ENCODE measurements around the gene LRRC25.
"Not testable (repeated sequence)": the region's sequence is repeated elsewhere in the genome, so short reads cannot be mapped to it uniquely, and the experiment has no call there.

- TF ChIP-seq POLR2A (IDR thresholded peaks at IDR 0.05; ENCODE audit: low read depth, low read length); SPI1 (IDR thresholded peaks at IDR 0.05; ENCODE audit: low read depth, low read length); POLR2AphosphoS5 (IDR thresholded peaks at IDR 0.05; ENCODE audit: low read depth, low read length); POU2F2 (IDR thresholded peaks at IDR 0.05; ENCODE audit: low read depth, low read length); TAF1 (IDR thresholded peaks at IDR 0.05; ENCODE audit: low read depth, low read length); PAX5 (IDR thresholded peaks at IDR 0.05; ENCODE audit: insufficient read depth, low read length, severe bottlenecking): not testable (repeated sequence)
These were observed 13.8 kb downstream of the LRRC25 start for GRCh38 chr19:18383622-18384021.

All from GM12891 (cell line).